Adrenal gland (tissue), 19 donors: Measurements from ENCODE around the gene ST6GALNAC3. TPM values are rescaled to one million over a fixed set of nuclear protein-coding genes. Genes with fewer than 3 reads are reported as not detected.

ENCODE experiments used
- DNase-seq, 7 donors: peaks; one replicate each; pipeline ENCODE4 v3.0.0-alpha.2; 2019 to 2020
- H3K27ac ChIP-seq, 5 donors: fragments of 200-600 bp; sonication (generic) in 4 of 5; 1 replicate in 3 of 5; 2 replicates in 2 of 5; pipeline versions ENCODE4 v1.5.1 to v1.8.0; 2016 to 2020; ENCODE audit warnings: mild to moderate bottlenecking in 1 of 5
- H3K27me3 ChIP-seq: fragments of 200-600 bp; 2 replicates; pipeline ENCODE4 v1.8.0; 2021
- H3K36me3 ChIP-seq, 2 donors: fragments of 200-600 bp; replicated peaks in 1 of 2; 1 replicate in 1 of 2; 2 replicates in 1 of 2; pipeline versions ENCODE4 v1.5.1 to v1.8.0; 2018 to 2022
- H3K4me1 ChIP-seq, 2 donors: fragments of 200-600 bp; replicated peaks in 1 of 2; 1 replicate in 1 of 2; 2 replicates in 1 of 2; pipeline versions ENCODE4 v1.5.1 to v1.8.0; 2018 to 2021
- H3K4me3 ChIP-seq, 4 donors: fragments of 200-600 bp; sonication (generic) in 3 of 4; one replicate each; pipeline ENCODE4 v1.5.1; 2016 to 2018
- H3K9me3 ChIP-seq, 3 donors: fragments of 200-600 bp; sonication (generic) in 1 of 3; replicated peaks in 1 of 3; 1 replicate in 2 of 3; 2 replicates in 1 of 3; pipeline versions ENCODE4 v1.5.1 to v1.8.0; 2016 to 2021
- POLR2A ChIP-seq, 2 donors: fragments of 450-650 bp; IDR thresholded peaks; one replicate each; pipeline ENCODE4 v1.6.1; 2017; ENCODE audit warnings: antibody characterized with exemption in 2 of 2, mild to moderate bottlenecking in 2 of 2, moderate library complexity in 1 of 2
- WGBS, 4 donors: extraction: QIAGEN DNeasy Blood & Tissue Kit in 2 of 4; methylation state at CpG; one replicate each; pipeline versions ENCODE4 v1.1.5 to v1.1.7; 2013 to 2017; 5-methylcytosine and 5-hydroxymethylcytosine counted together
- intact Hi-C, 2 donors: fragments of 100-400 bp; cut with DNase I; formaldehyde crosslinking; loops; one replicate each; pipeline versions ENCODE4 v1.14.1 to v1.15.0; 2022 to 2023
- long read RNA-seq, 10 donors: library from polyadenylated mRNA in 3 of 10; unstranded in 2 of 10; stranded (forward) in 1 of 10; transcript quantifications; one replicate each; pipeline ENCODE4 v2.0.0 and lab custom pipeline, GENCODE V29; 2021 to 2026
- polyA plus RNA-seq, 3 donors: library from polyadenylated mRNA; stranded (reverse); fragments of 200-250 nt in 2 of 3; fragments of 350-450 nt in 1 of 3; fragmentation: Illumina TruSeq in 1 of 3; extraction: RNeasy Lipid Tissue Mini Kit (QIAGEN cat#74804) in 1 of 3; gene quantifications; one replicate each; pipeline ENCODE4 v1.2.3, GENCODE V29; 2013 to 2014
- total RNA-seq, 9 donors: library from RNA; depleted of rRNA in 4 of 9; stranded (reverse); fragments of >200 nt in 4 of 9; fragments of 120-200 nt in 1 of 9; fragmentation: NEBNext Ultra II Directional in 1 of 9; extraction: Animal tissue kit (Norgen Biotek cat#: 25700) in 1 of 9; gene quantifications; one replicate each; pipeline versions ENCODE4 v1.1.0 to v1.2.4, GENCODE V29; 2013 to 2023
- TF ChIP-seq, protein P1 (sequence below), 6 experiments: fragments of 450-650 bp in 4 of 6; fragments of 200-600 bp in 2 of 6; sonication (generic) in 1 of 6; IDR thresholded peaks; 1 replicate in 5 of 6; 2 replicates in 1 of 6; pipeline versions ENCODE4 v1.5.1 to v1.8.0; 2016 to 2021; ENCODE audit warnings: antibody characterized with exemption in 6 of 6, mild to moderate bottlenecking in 2 of 6, moderate library complexity in 1 of 6
- donor health status: healthy with polysubstance abuse.
- donor health status: Bipolar disorder and iron deficiency.
- donor health status: DM: yes; HTN: yes; CAD: no.
- donor health status: DM: no; HTN: no; CAD: no.
- donor health status: DM: no; HTN: no; CAD: no.
- donor health status: DM: yes; HTN: yes; CAD: no.

The ST6GALNAC3 gene
- total RNA-seq (10 to 100 TPM in 4 of 9 donors, 1 to 10 TPM in 5; 3.3 to 11.5 (median 8.3) TPM), polyA plus RNA-seq (1 to 10 TPM; 1.4 to 5.6 (median 1.7) TPM)
- long read RNA-seq, donor 1, result 0 reads
- long read RNA-seq, donor 2, result 0 reads
- long read RNA-seq, donor 3, result 0 reads
- long read RNA-seq, donor 4, result 0 reads
- long read RNA-seq, donor 5, result 0 reads
- long read RNA-seq, donor 6, result 0 reads
- long read RNA-seq, donor 7, result 0 reads
- long read RNA-seq, donor 8, partial matches to known transcripts, result 11 of 11 reads
- long read RNA-seq, donor 8, other reads (novel, unspliced or antisense), result 0 of 11 reads
- long read RNA-seq, donor 9, partial matches to known transcripts, result 0 of 2 reads
- long read RNA-seq, donor 9, other reads (novel, unspliced or antisense), result 0 of 2 reads
- long read RNA-seq, donor 10, result 0 reads

DNA sequence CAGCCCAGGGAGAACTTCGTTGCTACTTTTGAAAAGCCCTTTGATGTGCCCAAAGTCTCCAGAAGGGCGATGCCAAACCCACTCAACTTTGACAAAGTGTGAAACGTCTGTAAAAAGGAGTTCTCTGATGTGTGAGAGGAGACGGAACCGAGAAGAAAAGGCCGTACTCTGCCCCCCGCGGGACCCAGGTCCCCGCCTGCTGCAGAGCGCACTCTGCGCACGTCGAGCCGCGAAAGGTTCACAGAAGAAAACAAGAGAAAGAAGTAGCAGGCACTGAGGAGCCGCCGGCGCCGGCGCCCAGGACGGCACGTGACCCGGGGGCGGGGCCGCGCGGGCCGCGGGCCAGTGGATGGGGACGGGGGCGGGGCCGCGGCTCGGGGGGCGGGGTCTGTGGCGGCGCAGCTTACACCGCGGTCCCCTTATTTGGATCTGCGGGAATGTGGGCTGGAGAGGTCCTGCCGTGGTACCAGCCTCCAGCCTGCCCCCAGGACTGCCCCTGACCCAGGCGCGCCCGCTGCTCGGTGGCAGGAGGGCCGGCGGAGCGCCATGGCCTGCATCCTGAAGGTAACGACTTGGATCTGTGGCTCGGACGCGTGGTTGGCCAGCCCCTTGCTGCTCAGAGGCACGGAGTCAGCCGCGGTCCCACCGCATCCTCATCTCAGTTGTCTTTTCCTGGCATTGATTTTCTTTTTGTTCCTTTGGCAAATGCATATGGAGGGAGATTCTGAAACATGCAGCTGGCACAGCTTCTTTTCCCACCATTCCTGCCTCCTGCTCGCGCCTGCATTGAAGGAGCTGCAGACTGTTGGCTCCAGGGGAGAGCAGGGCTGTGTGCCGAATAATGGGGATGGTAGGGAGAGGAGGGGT, at the start of gene ST6GALNAC3:
Gene ST6GALNAC3 (plus strand): TSS at position 426 of the 867 bp plus-strand sequence.
- H3K4me3 ChIP-seq, result peak within 1 kb of the TSS in 2 of 4 donors; percentile 27 to 62
- peak within 1 kb of the TSS in 4 of 5 donors; percentile 2 to 61 (median 32) for H3K27ac ChIP-seq
- H3K36me3 ChIP-seq, result no peaks in the 10 kb centered on the region
- DNase-seq, result peak; percentile 52 to 81 (median 68)
- peak; percentile 26 to 47 for TF ChIP-seq POLR2A (IDR thresholded peaks at IDR 0.05)
- TF ChIP-seq, protein P1, sequence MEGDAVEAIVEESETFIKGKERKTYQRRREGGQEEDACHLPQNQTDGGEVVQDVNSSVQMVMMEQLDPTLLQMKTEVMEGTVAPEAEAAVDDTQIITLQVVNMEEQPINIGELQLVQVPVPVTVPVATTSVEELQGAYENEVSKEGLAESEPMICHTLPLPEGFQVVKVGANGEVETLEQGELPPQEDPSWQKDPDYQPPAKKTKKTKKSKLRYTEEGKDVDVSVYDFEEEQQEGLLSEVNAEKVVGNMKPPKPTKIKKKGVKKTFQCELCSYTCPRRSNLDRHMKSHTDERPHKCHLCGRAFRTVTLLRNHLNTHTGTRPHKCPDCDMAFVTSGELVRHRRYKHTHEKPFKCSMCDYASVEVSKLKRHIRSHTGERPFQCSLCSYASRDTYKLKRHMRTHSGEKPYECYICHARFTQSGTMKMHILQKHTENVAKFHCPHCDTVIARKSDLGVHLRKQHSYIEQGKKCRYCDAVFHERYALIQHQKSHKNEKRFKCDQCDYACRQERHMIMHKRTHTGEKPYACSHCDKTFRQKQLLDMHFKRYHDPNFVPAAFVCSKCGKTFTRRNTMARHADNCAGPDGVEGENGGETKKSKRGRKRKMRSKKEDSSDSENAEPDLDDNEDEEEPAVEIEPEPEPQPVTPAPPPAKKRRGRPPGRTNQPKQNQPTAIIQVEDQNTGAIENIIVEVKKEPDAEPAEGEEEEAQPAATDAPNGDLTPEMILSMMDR (IDR thresholded peaks at IDR 0.05), result no peak
- 0 to 5% (median 2%) methylated on average over 26 to 59 of the region's 59 CpGs for WGBS, 4 donors
- H3K4me1 ChIP-seq, result peaks cover 5 to 9% of the 10 kb centered on the region in 2 donors
- no peaks in the 10 kb centered on the region for H3K9me3 ChIP-seq
- intact Hi-C loops, result no loop called here
- H3K27me3 ChIP-seq, result no peaks in the 10 kb centered on the region

DNA sequence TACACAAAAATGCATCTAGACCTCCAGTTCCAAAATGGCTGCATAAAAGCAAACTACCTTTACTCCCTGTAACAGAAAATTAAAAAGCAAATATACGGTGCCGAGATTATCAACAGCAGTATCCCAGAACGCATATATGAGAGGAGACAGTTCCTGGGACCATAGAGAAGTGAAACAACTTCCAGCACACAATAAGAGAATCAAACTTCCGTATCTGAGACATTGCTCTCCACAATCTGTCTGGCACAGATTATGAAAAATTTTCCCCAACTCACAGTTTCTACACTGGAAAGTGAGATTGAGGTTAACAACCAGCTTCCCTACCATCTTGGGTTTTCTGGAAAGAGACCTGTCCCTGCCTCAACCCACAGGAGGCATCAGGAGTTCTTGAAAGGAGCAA, 47.2 kb upstream of the ST6GALNAC3 start:
- DNase-seq, result no peak
- no peaks in the 10 kb centered on the region for H3K9me3 ChIP-seq
- no peaks in the 10 kb centered on the region for H3K27me3 ChIP-seq
- 54 to 79% (median 73%) methylated on average over 4 of the region's 4 CpGs for WGBS, 4 donors
- H3K4me1 ChIP-seq, result no peaks in the 10 kb centered on the region
- H3K36me3 ChIP-seq, result no peaks in the 10 kb centered on the region
- H3K4me3 ChIP-seq, result no peak overlapping the region
- intact Hi-C loops, result no loop called here
- no peak for TF ChIP-seq POLR2A (IDR thresholded peaks at IDR 0.05)
- TF ChIP-seq, protein P1 (IDR thresholded peaks at IDR 0.05), result no peak
- no peak overlapping the region for H3K27ac ChIP-seq

DNA sequence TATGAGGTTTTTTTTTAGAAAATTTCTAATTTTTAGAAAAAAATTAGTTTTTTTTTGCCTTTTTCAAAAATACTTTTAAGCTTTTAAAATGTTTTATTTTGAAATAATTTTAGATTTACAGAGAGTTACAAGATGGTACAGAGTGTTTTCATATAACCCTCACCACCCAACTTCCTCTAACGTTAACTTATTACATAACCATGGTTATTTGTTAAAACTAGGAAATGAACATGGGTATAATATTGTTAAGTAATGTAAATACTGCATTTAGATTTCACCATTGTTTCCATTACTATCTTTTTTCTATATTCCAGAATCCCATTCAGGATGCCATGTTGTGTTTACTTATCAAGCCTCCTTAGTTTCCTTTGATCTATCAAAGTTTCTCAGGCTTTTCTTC, 45.2 kb upstream of the ST6GALNAC3 start:
- Histone ChIP-seq H3K9me3 (no peaks in the 10 kb centered on the region), H3K36me3 (no peaks in the 10 kb centered on the region), H3K4me3 (no peak overlapping the region), H3K27ac (no peak overlapping the region), H3K4me1 (no peaks in the 10 kb centered on the region), H3K27me3 (no peaks in the 10 kb centered on the region)
- intact Hi-C loops, result no loop called here
- no peak for DNase-seq
- 68 to 86% (median 73%) methylated on average over 1 of the region's 1 CpG for WGBS, 4 donors
- no peak for TF ChIP-seq POLR2A (IDR thresholded peaks at IDR 0.05)
- TF ChIP-seq, protein P1 (IDR thresholded peaks at IDR 0.05), result no peak

DNA sequence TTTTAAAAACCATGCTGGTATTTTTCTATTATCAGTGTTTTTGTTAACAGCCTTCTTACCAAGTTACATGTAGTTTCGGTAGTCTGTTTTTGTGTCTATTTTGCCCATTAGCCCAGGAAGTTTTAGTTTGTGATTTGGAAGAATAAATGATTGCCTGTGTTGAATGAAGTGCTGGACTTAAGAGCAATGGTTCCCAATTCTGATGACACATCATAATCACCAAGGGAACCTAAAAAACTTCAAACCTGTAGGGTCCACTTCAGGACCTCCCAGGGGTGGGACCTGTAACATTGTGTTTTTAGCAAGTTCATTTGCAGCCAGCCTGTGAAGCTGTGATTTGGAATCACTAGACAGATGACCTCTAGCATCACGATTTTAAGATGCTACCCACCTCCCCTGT, 43.0 kb upstream of the ST6GALNAC3 start:
- H3K27me3 ChIP-seq, result no peaks in the 10 kb centered on the region
- no peak overlapping the region for H3K4me3 ChIP-seq
- no peak overlapping the region for H3K27ac ChIP-seq
- DNase-seq, result no peak
- TF ChIP-seq POLR2A (IDR thresholded peaks at IDR 0.05), result no peak
- TF ChIP-seq, protein P1 (IDR thresholded peaks at IDR 0.05), result no peak
- intact Hi-C loops, result no loop called here
- H3K4me1 ChIP-seq, result no peaks in the 10 kb centered on the region
- H3K36me3 ChIP-seq, result no peaks in the 10 kb centered on the region
- H3K9me3 ChIP-seq, result no peaks in the 10 kb centered on the region
- 60 to 65% (median 62%) methylated on average over 2 of the region's 2 CpGs for WGBS, 4 donors
